ENCODE measurements around the gene CWC25.
"Not testable (repeated sequence)": the region's sequence is repeated elsewhere in the genome, so short reads cannot be mapped to it uniquely, and the experiment has no call there.

The CWC25 gene

GRCh38 chr17:38869526-38870258 is 44.6 kb upstream of the CWC25 start, which contains the start of gene LASP1:
TSS of gene LASP1 (plus strand) at chr17:38870058. CDS start at chr17:38870190, 132 bp downstream.
- no peak for TF ChIP-seq Cebpa-rat (IDR thresholded peaks at IDR 0.05)

GRCh38 chr17:38868817-38869525 is 43.9 kb upstream of the CWC25 start:
- Histone ChIP-seq H3K4me1 (peaks cover 37 to 66% (median 55%) of the 10 kb centered on the region in 10 experiments), H3K36me3 (peaks cover 0 to 23% (median 14%) of the 10 kb centered on the region in 11 experiments; a peak in 11 of 22 replicates), H3K27me3 (no peaks in the 10 kb centered on the region), H3K9ac (peak overlapping the region; percentile 85 to 96 (median 90)), H3K4me2 (peak overlapping the region; percentile 79 to 98 (median 89)), H3K9me3 (replicated peaks in 1 of 11) (no peaks in the 10 kb centered on the region), H3K4me3 (peak overlapping the region; percentile 84 to 99 (median 96)), H4K20me1 (peaks cover 23 to 33% (median 33%) of the 10 kb centered on the region in 11 experiments), H3K27ac (peak overlapping the region; percentile 56 to 96 (median 90))
- TF ChIP-seq Cebpa-rat (IDR thresholded peaks at IDR 0.05): no peak

More at GRCh38 chr17:38869526-38870258, 44.6 kb upstream of the CWC25 start, which contains the start of gene LASP1:
- no peaks in the 10 kb centered on the region for H3K27me3 ChIP-seq
- H3K4me3 ChIP-seq: peak within 1 kb of the TSS; percentile 84 to 99 (median 96)
- no peaks in the 10 kb centered on the region for H3K9me3 ChIP-seq (replicated peaks in 1 of 11)
- peak within 1 kb of the TSS; percentile 80 to 96 (median 90) for H3K27ac ChIP-seq
- peaks cover 44 to 66% (median 57%) of the 10 kb centered on the region in 10 experiments for H3K4me1 ChIP-seq
- peak within 1 kb of the TSS; percentile 89 to 100 (median 97) for H3K4me2 ChIP-seq
- peaks cover 0 to 30% (median 20%) of the 10 kb centered on the region in 11 experiments; a peak in 12 of 22 replicates for H3K36me3 ChIP-seq
- peak within 1 kb of the TSS; percentile 85 to 96 (median 90) for H3K9ac ChIP-seq
- H4K20me1 ChIP-seq: peaks cover 31 to 41% (median 40%) of the 10 kb centered on the region in 11 experiments

- Histone ChIP-seq H4K20me1 (peaks cover 16 to 26% (median 25%) of the 10 kb centered on the region in 11 experiments), H3K4me3 (peak overlapping the region; percentile 84 to 99 (median 96)), H3K27ac (peak overlapping the region; percentile 56 to 96 (median 90); a peak in 21 of 22 replicates), H3K9ac (peak overlapping the region; percentile 85 to 96 (median 90)), H3K36me3 (peaks cover 0 to 15% (median 6%) of the 10 kb centered on the region in 11 experiments; a peak in 11 of 22 replicates), H3K27me3 (no peaks in the 10 kb centered on the region), H3K4me2 (peak overlapping the region; percentile 79 to 98 (median 89)), H3K4me1 (peaks cover 37 to 66% (median 55%) of the 10 kb centered on the region in 10 experiments), H3K9me3 (replicated peaks in 1 of 11) (no peaks in the 10 kb centered on the region)
- TF ChIP-seq Cebpa-rat (IDR thresholded peaks at IDR 0.05): no peak
Measured at GRCh38 chr17:38867968-38868816, 43.1 kb upstream of the CWC25 start.

- H3K9me3 ChIP-seq (replicated peaks in 1 of 11): no peaks in the 10 kb centered on the region
- no peaks in the 10 kb centered on the region for H3K27me3 ChIP-seq
- peak overlapping the region in 9 of 11 experiments; percentile 82 to 96 (median 90); a peak in 14 of 22 replicates for H3K27ac ChIP-seq
- H3K4me1 ChIP-seq: peaks cover 33 to 66% (median 54%) of the 10 kb centered on the region in 10 experiments
- TF ChIP-seq Cebpa-rat (IDR thresholded peaks at IDR 0.05): no peak
- H3K9ac ChIP-seq: peak overlapping the region; percentile 85 to 96 (median 90); a peak in 19 of 22 replicates
- peak overlapping the region; percentile 79 to 98 (median 89) for H3K4me2 ChIP-seq
- H4K20me1 ChIP-seq: peaks cover 9 to 17% (median 17%) of the 10 kb centered on the region in 11 experiments
- peaks cover 0 to 7% (median 0%) of the 10 kb centered on the region in 11 experiments; a peak in 3 of 22 replicates for H3K36me3 ChIP-seq
- H3K4me3 ChIP-seq: peak overlapping the region; percentile 84 to 99 (median 96); a peak in 18 of 20 replicates
Measured at GRCh38 chr17:38867179-38867967, 42.3 kb upstream of the CWC25 start.

- Histone ChIP-seq H3K36me3 (no peaks in the 10 kb centered on the region), H3K27me3 (no peaks in the 10 kb centered on the region), H3K4me2 (peak overlapping the region in 3 of 11 experiments; percentile 57 to 65 (median 62); a peak in 2 of 22 replicates), H3K4me3 (no peak overlapping the region), H3K27ac (peak overlapping the region in 2 of 11 experiments; percentile 60 to 62; a peak in 2 of 22 replicates), H3K9ac (no peak overlapping the region), H4K20me1 (no peaks in the 10 kb centered on the region), H3K9me3 (replicated peaks in 1 of 11) (no peaks in the 10 kb centered on the region), H3K4me1 (peaks cover 24 to 56% (median 41%) of the 10 kb centered on the region in 10 experiments)
- TF ChIP-seq Cebpa-rat (IDR thresholded peaks at IDR 0.05): no peak
Measured at GRCh38 chr17:38864636-38865398, 39.7 kb upstream of the CWC25 start.

GRCh38 chr17:38861399-38861843 is 36.3 kb upstream of the CWC25 start:
- no peak overlapping the region for H3K4me3 ChIP-seq
- H3K9ac ChIP-seq: no peak overlapping the region
- no peak for TF ChIP-seq Cebpa-rat (IDR thresholded peaks at IDR 0.05)
- no peak overlapping the region for H3K4me2 ChIP-seq
- no peaks in the 10 kb centered on the region for H3K9me3 ChIP-seq (replicated peaks in 1 of 11)
- no peak overlapping the region for H3K27ac ChIP-seq
- H3K27me3 ChIP-seq: no peaks in the 10 kb centered on the region
- H3K4me1 ChIP-seq: peaks cover 15 to 48% (median 30%) of the 10 kb centered on the region in 10 experiments
- H3K36me3 ChIP-seq: no peaks in the 10 kb centered on the region
- H4K20me1 ChIP-seq: no peaks in the 10 kb centered on the region

GRCh38 chr17:38857271-38857670 is 32.1 kb upstream of the CWC25 start:
- peaks cover 6 to 9% (median 8%) of the 10 kb centered on the region in 11 experiments for H3K36me3 ChIP-seq
- no peak overlapping the region for H3K4me3 ChIP-seq
- no peak for TF ChIP-seq Cebpa-rat (IDR thresholded peaks at IDR 0.05)
- no peaks in the 10 kb centered on the region for H3K27me3 ChIP-seq
- no peak overlapping the region for H3K27ac ChIP-seq
- H3K4me2 ChIP-seq: peak overlapping the region in 5 of 11 experiments; percentile 0 to 77 (median 30); a peak in 8 of 22 replicates
- peaks cover 7 to 11% (median 8%) of the 10 kb centered on the region in 11 experiments for H4K20me1 ChIP-seq
- no peak overlapping the region for H3K9ac ChIP-seq
- peaks cover 5 to 27% (median 16%) of the 10 kb centered on the region in 10 experiments; a peak in 19 of 20 replicates for H3K4me1 ChIP-seq
- H3K9me3 ChIP-seq (replicated peaks in 1 of 11): no peaks in the 10 kb centered on the region; a peak in 2 of 22 replicates

- H3K4me2 ChIP-seq; H3K9ac ChIP-seq; H3K4me3 ChIP-seq; H3K9me3 ChIP-seq (replicated peaks in 1 of 11); H3K27me3 ChIP-seq: not testable (repeated sequence)
- Histone ChIP-seq H4K20me1 (peaks cover 27 to 32% (median 29%) of the 10 kb centered on the region in 11 experiments), H3K4me1 (peaks cover 22 to 43% (median 32%) of the 10 kb centered on the region in 10 experiments), H3K36me3 (peaks cover 27 to 29% (median 28%) of the 10 kb centered on the region in 11 experiments), H3K27ac (peak overlapping the region in 5 of 11 experiments; percentile 90 to 98 (median 96); a peak in 4 of 22 replicates)
Measured at GRCh38 chr17:38855101-38855714, 30.1 kb upstream of the CWC25 start.
